Measurements from ENCODE around the gene SF3A1. TPM values are rescaled to one million over a fixed set of nuclear protein-coding genes. Genes with fewer than 3 reads are reported as not detected.

The SF3A1 gene
- total RNA-seq, 1 donor from 2014 or later = 190 TPM

DNA sequence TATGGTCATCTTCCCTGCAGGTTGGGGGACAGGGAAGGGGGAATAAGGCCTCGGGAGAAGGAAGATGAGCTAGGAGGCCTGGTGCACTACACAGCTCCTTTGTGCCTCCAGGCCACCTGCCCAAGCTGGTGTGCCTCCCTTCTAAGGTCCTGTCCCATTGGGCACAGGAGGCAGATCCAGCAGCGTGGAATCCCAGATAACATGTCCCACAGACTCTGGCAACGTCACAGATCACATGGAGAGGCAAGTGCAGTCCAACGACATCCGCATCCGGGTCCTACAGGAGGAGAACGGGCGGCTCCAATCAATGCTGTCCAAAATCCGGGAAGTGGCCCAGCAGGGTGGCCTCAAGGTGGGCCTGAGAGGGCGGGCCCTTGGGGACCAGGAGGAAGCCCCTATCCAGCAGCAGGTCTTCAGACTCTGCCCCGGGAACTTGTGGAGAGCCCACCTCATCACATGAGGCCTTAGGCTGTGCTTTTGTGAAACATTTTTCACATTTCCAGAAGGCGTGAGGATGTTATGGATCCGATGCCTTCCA, 18.7 kb upstream of the SF3A1 start:
- no peaks in the 10 kb centered on the region for H3K27me3 Mint-ChIP-seq
- no peak overlapping the region for H3K4me3 Mint-ChIP-seq
- DNase-seq (ENCODE audit: extremely low spot score, unreplicated experiment) = no peak
- no peaks in the 10 kb centered on the region for H3K36me3 Mint-ChIP-seq
- TF ChIP-seq, protein P1, sequence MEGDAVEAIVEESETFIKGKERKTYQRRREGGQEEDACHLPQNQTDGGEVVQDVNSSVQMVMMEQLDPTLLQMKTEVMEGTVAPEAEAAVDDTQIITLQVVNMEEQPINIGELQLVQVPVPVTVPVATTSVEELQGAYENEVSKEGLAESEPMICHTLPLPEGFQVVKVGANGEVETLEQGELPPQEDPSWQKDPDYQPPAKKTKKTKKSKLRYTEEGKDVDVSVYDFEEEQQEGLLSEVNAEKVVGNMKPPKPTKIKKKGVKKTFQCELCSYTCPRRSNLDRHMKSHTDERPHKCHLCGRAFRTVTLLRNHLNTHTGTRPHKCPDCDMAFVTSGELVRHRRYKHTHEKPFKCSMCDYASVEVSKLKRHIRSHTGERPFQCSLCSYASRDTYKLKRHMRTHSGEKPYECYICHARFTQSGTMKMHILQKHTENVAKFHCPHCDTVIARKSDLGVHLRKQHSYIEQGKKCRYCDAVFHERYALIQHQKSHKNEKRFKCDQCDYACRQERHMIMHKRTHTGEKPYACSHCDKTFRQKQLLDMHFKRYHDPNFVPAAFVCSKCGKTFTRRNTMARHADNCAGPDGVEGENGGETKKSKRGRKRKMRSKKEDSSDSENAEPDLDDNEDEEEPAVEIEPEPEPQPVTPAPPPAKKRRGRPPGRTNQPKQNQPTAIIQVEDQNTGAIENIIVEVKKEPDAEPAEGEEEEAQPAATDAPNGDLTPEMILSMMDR (conservative IDR thresholded peaks at IDR 0.05) = no peak
- no peaks in the 10 kb centered on the region for H3K4me1 Mint-ChIP-seq (ENCODE audit: unreplicated experiment)
- no peak overlapping the region for H3K27ac Mint-ChIP-seq
- no peaks in the 10 kb centered on the region for H3K9me3 Mint-ChIP-seq

DNA sequence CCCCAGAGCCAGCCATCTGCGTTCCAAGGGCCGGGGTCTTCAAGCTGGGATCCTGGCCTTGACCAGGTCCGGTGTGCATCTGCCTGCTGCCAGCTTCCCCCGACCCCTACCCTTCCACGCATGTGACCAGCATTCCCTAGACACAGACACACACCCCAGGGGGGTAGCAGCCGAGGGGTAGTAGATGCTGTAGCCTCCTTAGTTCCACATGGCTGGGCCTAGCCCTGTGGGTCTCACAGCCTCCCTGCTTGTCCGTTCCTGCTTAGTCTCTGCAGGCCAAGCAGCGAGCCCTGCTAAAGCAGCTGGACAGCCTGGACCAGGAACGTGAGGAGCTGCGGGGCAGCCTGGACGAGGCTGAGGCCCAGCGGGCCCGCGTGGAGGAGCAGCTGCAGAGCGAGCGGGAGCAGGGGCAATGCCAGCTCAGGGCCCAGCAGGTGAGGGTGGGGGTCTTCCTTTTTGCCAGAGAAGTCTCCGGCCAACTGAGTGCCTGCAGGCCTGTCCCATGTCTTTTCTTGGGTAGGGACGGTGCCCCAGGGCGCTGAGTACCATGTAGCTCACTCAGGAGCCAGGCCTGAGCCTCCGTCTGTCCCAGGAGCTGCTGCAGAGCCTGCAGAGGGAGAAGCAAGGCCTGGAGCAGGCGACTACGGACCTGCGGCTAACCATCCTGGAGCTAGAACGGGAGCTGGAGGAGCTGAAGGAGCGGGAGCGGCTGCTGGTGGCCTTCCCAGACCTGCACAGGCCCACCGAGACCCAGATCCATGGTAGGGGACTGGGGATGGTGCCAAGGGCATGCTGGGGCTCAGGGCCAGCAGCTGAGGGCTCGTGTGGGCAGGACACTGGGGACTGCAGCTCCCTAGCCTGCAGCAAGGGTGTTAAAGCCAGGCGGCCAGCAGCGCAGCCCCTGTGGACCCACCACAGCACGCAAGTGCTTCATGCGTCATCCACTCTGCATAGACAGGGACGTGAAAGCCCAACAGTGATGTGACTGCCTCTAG, 16.9 kb upstream of the SF3A1 start:
- H3K4me1 Mint-ChIP-seq (ENCODE audit: unreplicated experiment) = no peaks in the 10 kb centered on the region
- H3K36me3 Mint-ChIP-seq = no peaks in the 10 kb centered on the region
- H3K27me3 Mint-ChIP-seq = no peaks in the 10 kb centered on the region
- H3K9me3 Mint-ChIP-seq = no peaks in the 10 kb centered on the region
- TF ChIP-seq, protein P1 (conservative IDR thresholded peaks at IDR 0.05) = no peak
- H3K27ac Mint-ChIP-seq = no peak overlapping the region
- DNase-seq (ENCODE audit: extremely low spot score, unreplicated experiment) = no peak
- H3K4me3 Mint-ChIP-seq = no peak overlapping the region

DNA sequence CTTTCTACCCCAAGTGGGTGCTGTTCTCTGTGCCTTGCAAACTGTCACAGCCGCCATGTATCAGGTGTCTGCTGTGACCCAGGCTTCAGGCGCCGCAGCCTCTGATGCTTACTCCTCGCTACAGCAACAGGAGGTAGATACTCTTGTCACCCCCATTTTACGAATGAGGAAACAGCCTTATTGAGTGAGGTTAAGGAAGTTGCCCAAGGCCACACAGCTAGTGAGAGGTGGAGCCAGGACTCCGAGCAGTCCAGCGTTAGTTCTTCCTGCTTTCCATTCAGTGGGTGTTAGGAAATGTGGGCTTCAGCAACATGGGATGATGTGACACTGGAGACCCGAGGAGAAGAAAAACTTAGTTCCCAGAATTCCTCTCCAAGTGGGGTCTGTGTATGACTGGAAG, 16.2 kb upstream of the SF3A1 start:
- H3K27ac Mint-ChIP-seq = no peak overlapping the region
- H3K4me1 Mint-ChIP-seq (ENCODE audit: unreplicated experiment) = no peaks in the 10 kb centered on the region
- TF ChIP-seq, protein P1 (conservative IDR thresholded peaks at IDR 0.05) = no peak
- no peaks in the 10 kb centered on the region for H3K36me3 Mint-ChIP-seq
- H3K27me3 Mint-ChIP-seq = no peaks in the 10 kb centered on the region
- no peak overlapping the region for H3K4me3 Mint-ChIP-seq
- no peak for DNase-seq (ENCODE audit: extremely low spot score, unreplicated experiment)
- H3K9me3 Mint-ChIP-seq = no peaks in the 10 kb centered on the region

DNA sequence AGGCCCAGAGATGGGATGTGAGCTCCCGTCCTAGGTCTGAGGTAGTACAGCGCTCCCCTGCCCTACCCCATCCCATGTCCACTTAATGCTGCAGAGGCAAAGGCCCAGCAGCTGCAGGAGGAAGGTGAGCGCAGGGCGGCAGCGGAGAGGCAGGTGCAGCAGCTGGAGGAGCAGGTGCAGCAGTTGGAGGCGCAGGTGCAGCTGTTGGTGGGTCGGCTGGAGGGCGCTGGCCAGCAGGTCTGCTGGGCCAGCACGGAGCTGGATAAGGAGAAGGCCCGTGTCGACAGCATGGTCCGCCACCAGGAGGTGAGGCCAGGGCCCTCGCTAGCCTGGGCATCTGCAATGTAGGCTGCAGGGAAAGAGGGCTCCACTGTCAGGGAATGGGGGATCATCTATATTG, 15.3 kb upstream of the SF3A1 start:
- TF ChIP-seq, protein P1 (conservative IDR thresholded peaks at IDR 0.05) = no peak
- no peaks in the 10 kb centered on the region for H3K9me3 Mint-ChIP-seq
- DNase-seq (ENCODE audit: extremely low spot score, unreplicated experiment) = no peak
- H3K27ac Mint-ChIP-seq = no peak overlapping the region
- H3K27me3 Mint-ChIP-seq = no peaks in the 10 kb centered on the region
- no peaks in the 10 kb centered on the region for H3K4me1 Mint-ChIP-seq (ENCODE audit: unreplicated experiment)
- no peak overlapping the region for H3K4me3 Mint-ChIP-seq
- H3K36me3 Mint-ChIP-seq = no peaks in the 10 kb centered on the region

DNA sequence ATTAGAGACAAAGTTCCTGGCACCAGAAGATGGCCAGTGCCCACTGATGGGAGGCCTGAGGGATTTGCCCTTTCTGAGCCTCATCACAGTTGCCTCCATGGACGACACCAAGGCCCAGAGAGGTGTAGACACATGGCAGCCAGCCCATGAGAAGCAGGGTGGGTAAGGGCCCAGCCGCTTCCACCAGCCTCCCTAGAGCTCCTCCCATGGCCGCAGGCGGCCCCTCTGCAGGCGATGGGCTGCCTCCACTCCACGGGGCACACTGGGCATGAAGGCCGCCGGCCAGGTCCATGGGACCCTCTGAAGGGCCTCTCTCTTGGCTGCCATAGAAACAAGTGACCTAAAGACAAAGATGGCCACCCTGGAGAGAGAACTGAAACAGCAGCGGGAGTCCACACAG, 14.6 kb upstream of the SF3A1 start:
- no peak for DNase-seq (ENCODE audit: extremely low spot score, unreplicated experiment)
- no peaks in the 10 kb centered on the region for H3K9me3 Mint-ChIP-seq
- TF ChIP-seq, protein P1 (conservative IDR thresholded peaks at IDR 0.05) = no peak
- no peak overlapping the region for H3K4me3 Mint-ChIP-seq
- no peaks in the 10 kb centered on the region for H3K27me3 Mint-ChIP-seq
- no peaks in the 10 kb centered on the region for H3K4me1 Mint-ChIP-seq (ENCODE audit: unreplicated experiment)
- no peaks in the 10 kb centered on the region for H3K36me3 Mint-ChIP-seq
- no peak overlapping the region for H3K27ac Mint-ChIP-seq
